ENCODE results near the gene TBC1D4. TPM values are rescaled to one million over a fixed set of nuclear protein-coding genes. Genes with fewer than 3 reads are reported as not detected.

The TBC1D4 gene
- total RNA-seq, 1 experiment from 2014 or later, result 5.5 TPM

GRCh38 chr13:75494491-75494890, 12.5 kb upstream of the TBC1D4 start:
- DNase-seq (ENCODE audit: low read depth, low spot score) (no peak), ATAC-seq (no peak)
- H3K9me3 ChIP-seq (ENCODE audit: control insufficient read depth, insufficient read depth, low read depth, low read length), result no peaks in the 10 kb centered on the region
- in situ Hi-C loops (cut with HindIII; ENCODE audit: low pct_unique_long_range_greater_than_20kb, low sequenced_read_pairs), result no loop called here
- intact Hi-C loops (cut with micrococcal nuclease; ENCODE audit: unreplicated experiment), result no loop called here
- CTCF ChIA-PET, result no interaction called here
- no peaks in the 10 kb centered on the region for H3K27me3 ChIP-seq (ENCODE audit: control insufficient read depth, insufficient read depth, low read length)
- H3K27ac ChIP-seq (ENCODE audit: low read length), result no peak overlapping the region
- no peaks in the 10 kb centered on the region; the same call in 1 of the 2 replicates for H3K4me1 ChIP-seq (ENCODE audit: control insufficient read depth, insufficient read depth, low read length)
- no peaks in the 10 kb centered on the region for H3K36me3 ChIP-seq (ENCODE audit: control insufficient read depth, insufficient read depth, low read length)
- TF ChIP-seq REST (IDR thresholded peaks at IDR 0.05; ENCODE audit: insufficient read depth in 1 of 2, low read depth in 2 of 2, low read length in 1 of 2), result no peak
- TF ChIP-seq TCF7L2 (IDR thresholded peaks at IDR 0.05; ENCODE audit: low read depth, low read length), result no peak
- TF ChIP-seq CTCF (IDR thresholded peaks at IDR 0.05), result no peak
- TF ChIP-seq POLR2AphosphoS5 (IDR thresholded peaks at IDR 0.05; ENCODE audit: low read depth, low read length), result no peak
- no peak for TF ChIP-seq SIN3A (IDR thresholded peaks at IDR 0.05; ENCODE audit: borderline replicate concordance, insufficient read depth, low read depth, low read length)
- no TSS peak for BruUV-seq (replicated peaks)
- H3K4me3 ChIP-seq (ENCODE audit: low read depth in 2 of 2, low read length in 2 of 2), result no peak overlapping the region
- POLR2A ChIA-PET, result no interaction called here

GRCh38 chr13:75493156-75493555, 11.2 kb upstream of the TBC1D4 start:
- ATAC-seq (no peak), DNase-seq (ENCODE audit: low read depth, low spot score) (no peak)
- intact Hi-C loops (cut with micrococcal nuclease; ENCODE audit: unreplicated experiment) (no loop called here), in situ Hi-C loops (cut with HindIII; ENCODE audit: low pct_unique_long_range_greater_than_20kb, low sequenced_read_pairs) (no loop called here)
- Histone ChIP-seq H3K4me3 (ENCODE audit: low read depth in 2 of 2, low read length in 2 of 2) (no peak overlapping the region), H3K9me3 (ENCODE audit: control insufficient read depth, insufficient read depth, low read depth, low read length) (no peaks in the 10 kb centered on the region), H3K27me3 (ENCODE audit: control insufficient read depth, insufficient read depth, low read length) (no peaks in the 10 kb centered on the region), H3K36me3 (ENCODE audit: control insufficient read depth, insufficient read depth, low read length) (no peaks in the 10 kb centered on the region), H3K27ac (ENCODE audit: low read length) (no peak overlapping the region), H3K4me1 (ENCODE audit: control insufficient read depth, insufficient read depth, low read length) (no peaks in the 10 kb centered on the region; the same call in 1 of the 2 replicates)
- ChIA-PET CTCF (no interaction called here), POLR2A (no interaction called here)
- TF ChIP-seq POLR2AphosphoS5 (IDR thresholded peaks at IDR 0.05; ENCODE audit: low read depth, low read length), result no peak
- TF ChIP-seq CTCF (IDR thresholded peaks at IDR 0.05), result no peak
- TF ChIP-seq REST (IDR thresholded peaks at IDR 0.05; ENCODE audit: insufficient read depth in 1 of 2, low read depth in 2 of 2, low read length in 1 of 2), result no peak
- no peak for TF ChIP-seq SIN3A (IDR thresholded peaks at IDR 0.05; ENCODE audit: borderline replicate concordance, insufficient read depth, low read depth, low read length)
- TF ChIP-seq TCF7L2 (IDR thresholded peaks at IDR 0.05; ENCODE audit: low read depth, low read length), result no peak
- BruUV-seq (replicated peaks), result no TSS peak

All from Panc1 (cell line).